HG03521 (cell line): Measurements from ENCODE around the gene ALDH1B1.
"Not testable (repeated sequence)": the region's sequence is repeated elsewhere in the genome, so short reads cannot be mapped to it uniquely, and the experiment has no call there.

Experiments
- ATAC-seq: cut with Tn5 transposase; IDR thresholded peaks from one replicate; pipeline ENCODE4 v1.9.1; 2021; ENCODE audit warnings: mild to moderate bottlenecking, moderate library complexity; ENCODE audit not compliant: unreplicated experiment

The ALDH1B1 gene

DNA sequence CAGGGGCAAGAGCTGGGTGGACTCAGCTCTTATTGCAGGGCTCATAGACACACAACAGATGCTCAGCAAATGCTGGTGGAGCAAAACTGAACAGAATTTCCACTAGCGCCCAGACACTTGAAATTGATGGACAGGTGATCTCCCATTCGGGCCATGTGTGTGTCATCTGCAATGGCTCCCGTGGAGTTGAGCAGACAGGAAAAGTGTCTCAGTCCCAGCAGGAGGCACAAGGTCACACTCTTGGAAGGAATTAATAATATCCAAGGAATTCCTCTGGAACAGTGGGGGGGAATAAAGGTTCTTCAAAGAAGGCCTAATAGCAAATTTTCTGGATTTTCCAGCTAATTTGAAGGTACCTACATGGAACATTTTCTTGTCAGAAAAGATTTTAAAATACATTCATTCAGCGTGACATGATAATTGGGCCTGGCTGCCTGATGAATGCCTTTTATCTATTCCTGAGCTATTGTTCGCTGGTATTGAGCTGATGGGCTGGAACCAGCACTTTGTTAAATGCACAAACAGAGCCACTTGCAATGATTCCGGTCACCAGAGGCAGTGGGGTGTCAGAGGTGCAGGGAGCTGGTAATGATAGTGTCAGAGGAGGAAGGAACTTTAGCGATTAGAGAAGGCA, 31.5 kb upstream of the ALDH1B1 start:
- no peak for ATAC-seq

DNA sequence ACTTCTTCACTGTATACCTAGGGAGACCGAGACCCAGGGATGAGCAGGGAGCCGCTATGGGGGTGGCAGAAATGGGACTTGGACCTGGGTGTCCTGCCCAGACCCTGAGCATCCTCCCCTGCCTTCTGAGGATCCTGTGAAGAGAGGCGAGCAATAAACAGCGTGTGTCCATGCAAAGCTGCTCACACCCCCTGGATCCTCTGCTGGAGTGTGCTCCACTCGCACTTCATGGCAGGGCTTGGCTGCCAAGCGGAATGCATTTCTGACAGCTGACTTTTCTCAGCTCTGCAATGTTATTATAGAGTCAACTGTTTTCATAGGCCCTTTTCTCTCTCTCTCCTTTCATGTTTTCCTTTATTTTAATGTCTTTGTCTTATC, 31.0 kb upstream of the ALDH1B1 start:
- ATAC-seq = no peak

DNA sequence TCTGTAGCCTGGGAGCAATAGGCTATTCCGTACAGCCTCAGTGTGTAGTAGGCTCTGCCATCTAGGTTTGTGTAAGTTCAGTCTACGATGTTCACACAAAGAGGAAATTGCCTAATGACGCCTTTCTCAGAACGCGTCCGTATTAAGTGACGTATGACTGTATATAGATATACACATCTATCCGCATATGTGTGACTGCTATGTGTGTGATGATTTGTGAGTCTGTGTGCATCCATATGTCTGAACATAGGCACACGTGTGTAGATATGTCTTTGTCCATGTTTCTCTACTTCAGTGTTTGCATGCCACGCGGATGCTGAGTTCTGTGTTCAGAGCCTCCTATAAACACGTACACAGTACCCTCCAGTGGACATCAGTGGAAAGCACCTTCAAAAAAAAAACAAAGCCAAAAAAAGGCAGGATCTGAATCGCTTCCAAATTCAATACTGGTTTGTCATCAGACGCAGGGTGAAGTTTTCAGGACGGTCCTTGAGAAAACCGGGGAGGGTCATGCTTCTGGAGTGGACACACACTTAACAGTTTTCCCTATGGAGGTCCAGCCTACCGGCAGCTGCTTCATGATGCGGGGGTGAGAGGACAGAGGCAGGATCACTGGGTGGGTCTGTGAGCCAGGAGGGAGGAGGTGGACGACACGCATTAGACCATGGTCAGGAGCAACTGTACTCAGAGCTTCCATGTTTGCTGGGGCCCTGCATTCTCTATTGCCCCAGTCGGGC, 29.5 kb upstream of the ALDH1B1 start:
- ATAC-seq = no peak

DNA sequence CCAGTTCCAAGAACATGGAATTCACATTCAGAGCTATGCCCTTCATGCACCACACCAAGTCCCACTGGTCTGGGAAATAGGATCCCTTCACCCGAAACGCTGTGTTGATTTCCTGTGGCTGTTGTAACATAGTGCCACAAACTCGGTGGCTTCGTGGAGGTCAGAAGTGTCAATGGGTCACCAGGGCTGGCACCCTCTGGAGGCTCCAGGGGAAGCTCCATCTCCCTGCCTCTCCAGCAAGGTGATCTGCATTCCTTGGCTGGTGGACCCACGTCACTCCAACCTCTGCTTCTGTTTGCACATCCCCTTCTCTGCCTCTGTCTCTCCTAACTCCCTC, 28.9 kb upstream of the ALDH1B1 start:
- ATAC-seq = no peak

DNA sequence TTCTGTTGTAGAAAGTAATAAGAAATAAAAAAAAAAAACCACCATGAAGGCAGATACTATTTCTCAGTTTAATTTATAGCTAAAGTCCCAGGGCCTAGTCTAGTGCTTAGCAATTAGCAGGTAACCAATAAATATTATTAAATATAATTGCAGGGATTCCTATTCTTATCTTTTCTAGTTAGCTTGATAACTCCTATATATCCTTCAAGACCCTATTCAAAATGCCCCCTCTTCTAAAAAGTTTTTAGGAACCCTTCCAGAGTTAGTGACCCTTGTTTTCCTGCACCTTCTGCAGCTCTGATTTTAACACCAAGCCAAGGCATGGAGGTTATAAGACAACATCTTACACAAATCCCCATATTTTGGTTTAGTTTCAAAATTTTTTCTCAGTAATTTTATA, 24.6 kb upstream of the ALDH1B1 start:
- ATAC-seq = no peak

DNA sequence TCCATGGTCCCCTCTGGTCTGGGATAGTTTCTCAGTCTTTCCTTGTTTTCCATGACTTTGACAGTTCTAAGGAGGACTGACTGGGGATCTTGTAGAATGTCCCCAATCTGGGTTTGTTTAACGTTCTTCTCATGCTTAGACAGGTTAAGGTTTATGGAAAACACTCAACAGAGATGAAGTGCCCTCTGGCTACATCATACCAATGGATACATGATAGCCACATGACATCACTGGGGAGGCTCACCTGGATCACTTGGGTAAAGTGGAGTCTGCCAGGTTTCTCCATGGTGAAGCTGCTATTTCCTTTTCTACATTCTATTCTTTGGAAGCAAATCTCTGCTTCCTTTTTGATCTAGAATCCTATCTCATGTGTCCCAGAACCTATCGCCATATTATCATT, 23.8 kb upstream of the ALDH1B1 start:
- no peak for ATAC-seq

DNA sequence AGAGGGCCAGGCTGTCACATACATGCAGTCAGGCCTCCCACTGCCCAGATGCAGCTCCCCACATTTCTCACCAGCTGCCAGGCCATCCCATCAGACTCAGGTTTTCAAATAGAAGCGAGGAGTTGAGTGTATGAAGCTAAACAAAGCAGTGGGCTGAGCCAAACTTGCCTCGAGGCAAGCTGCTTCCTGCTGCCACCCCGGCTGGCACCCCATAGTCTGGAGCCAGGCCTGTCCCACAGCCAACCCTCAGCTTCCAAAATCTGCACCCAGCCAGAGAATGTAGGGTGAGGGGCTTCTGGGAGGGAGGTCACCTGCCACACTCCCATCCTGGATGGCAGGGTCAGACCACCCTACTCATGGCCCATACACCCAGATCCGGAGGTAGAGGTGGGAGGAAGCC, 22.3 kb upstream of the ALDH1B1 start:
- no peak for ATAC-seq

DNA sequence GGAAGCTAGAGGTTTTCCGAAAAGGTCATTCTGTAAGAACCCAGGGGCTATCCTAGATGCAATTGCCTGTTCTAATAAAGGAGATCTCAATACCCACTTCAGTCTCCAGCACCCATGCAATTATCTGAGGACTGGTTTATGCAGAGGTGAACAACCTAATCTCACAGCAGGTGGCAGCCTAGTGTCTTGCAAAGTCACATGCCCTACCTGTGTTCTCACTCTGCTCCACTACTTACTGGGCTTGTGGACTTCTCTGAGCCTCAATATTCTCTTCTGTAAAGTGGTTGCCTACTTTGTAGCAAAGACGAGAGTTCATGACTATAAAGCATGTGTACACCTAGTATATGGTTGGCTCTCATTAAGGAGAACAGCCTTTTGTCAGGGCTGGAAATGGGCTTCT, 21.0 kb upstream of the ALDH1B1 start:
- ATAC-seq = no peak

DNA sequence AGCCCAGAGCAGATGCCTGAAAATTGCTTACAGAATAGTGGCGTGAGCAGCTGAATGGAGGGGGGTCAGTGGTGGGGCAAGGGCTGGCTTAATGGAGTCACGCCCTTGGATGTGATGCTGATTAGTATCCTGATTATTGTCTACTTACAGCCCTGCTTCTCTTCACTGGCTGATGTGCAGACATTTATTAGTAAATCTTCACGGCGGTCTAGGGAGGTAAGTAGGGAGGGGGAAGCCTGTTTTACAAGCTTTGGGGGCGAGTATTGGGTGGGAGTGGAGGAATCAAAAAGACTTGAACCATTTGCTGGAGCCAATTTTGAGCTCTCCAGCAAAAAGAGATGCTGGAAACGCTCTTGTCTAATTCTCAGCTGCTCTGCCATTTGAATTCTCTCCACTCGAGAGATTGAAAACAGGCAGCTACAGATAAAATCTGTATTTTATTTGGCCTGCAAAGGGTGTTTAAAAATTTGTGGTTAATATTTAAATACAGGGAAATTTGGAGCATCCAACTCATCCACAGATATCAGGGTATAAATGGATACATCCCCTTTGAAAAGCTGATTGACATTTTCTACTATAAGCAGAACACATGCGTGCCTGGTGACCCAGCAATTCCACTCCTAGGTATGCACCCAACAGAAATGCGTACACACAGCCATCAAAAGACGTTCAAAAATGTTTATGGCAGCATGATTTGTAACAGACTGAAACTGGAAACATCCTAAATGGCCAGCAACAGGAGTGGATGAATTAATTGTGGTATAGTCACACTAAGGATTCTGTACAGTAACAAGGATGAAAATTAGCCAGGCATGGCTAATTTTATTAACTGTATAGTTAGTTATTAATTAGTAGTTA, 19.5 kb upstream of the ALDH1B1 start:
- no peak for ATAC-seq

DNA sequence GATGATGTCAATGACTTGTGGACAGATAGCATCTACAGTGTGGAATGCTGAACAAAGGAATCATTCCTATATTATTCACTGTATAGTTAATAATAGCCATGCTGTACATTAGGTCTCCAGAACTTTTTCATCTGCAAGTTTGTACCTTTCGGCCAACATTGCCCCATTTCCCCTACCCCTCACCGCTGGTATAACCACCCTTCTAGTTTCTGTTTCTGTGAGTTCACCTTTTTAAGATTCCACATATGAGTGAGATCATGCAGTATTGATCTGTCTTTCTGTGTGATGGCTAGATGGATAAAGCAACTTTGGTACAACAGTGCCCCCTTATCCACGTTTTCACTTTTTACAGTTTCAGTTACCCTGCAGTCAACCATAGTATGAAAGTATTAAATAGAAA, 18.8 kb upstream of the ALDH1B1 start:
- ATAC-seq = no peak

DNA sequence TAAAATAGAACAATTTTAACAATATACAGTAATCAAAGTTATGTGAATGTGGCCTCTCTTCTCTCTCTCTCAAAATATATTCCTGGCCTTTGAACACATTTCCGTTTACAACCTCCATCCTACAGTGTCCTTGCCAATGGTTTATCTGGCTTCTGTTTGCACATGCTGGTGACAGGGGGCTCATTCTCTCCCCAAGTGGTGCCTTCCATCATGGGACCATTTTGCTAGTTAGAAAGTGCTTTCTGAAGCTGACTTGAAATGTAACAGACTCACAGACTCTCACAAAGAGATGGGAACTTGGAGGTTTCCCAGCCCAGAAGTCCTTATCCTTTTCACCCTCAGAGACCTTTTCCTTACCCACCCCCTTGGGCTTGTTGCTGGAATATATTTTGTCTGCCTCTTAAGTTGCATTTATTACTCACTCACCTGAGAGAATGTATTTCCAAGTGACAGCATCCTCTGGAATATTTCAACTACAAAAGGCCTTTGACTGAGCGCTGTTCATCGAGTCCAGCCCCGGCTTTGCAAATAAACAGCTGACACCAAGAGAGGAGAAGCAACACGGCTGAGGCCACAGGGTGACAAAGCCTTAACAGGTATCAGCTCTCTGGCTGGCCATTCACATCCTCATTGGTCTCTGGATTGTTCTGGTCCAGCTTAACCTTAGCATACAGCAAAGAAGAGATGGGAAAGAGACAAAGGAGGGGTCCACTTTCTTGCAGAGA, 17.5 kb upstream of the ALDH1B1 start:
- ATAC-seq = no peak

DNA sequence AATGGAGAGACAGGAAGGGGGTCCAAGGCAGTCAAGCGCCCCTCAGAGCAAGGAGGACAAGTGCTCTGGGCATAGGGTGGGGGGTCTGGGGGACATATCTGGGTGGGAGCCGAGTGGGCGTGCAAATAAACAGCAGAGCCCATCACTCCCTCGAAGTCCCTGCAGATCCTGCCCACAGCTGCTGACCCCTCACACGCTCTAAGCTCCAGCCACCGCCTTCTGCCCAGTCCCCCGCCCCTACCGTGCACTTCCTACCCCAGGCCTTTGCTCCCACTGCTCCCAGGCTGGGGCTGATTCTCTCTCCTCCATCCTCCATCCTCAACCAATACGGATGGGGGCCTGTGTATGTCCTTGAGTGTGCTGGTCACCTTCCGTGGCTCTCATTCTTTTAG, 16.9 kb upstream of the ALDH1B1 start:
- no peak for ATAC-seq

DNA sequence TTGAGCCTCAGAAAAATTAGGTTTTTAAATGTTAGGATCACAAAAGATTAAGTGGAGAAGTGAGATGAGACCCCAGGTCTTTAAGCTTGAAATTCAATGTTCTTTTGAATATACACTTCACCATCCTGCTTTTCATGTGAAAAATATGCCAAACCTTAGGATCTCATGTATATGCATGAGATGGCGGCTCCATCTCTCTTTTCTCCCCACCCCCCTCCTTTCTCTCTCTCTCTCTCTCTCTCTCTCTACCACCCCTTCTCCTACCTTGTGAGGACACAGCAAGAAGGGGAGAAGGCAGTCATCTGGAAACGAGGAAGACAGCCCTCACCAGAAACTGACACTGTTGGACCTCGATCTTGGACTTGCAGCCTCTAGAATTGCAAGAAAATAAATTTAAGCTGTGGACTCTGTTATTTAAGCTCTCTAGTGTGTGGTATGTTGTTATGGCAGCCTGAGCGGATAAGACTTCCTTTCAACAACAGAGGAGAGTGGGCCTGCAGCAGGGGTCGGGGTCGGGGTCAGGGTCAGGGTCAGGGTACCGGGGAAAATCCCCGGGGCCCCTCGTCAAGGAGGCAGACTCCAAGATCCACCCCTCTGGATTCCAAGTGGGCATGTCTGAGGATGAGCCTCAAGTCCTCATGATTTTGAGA, 16.4 kb upstream of the ALDH1B1 start:
- no peak for ATAC-seq

DNA sequence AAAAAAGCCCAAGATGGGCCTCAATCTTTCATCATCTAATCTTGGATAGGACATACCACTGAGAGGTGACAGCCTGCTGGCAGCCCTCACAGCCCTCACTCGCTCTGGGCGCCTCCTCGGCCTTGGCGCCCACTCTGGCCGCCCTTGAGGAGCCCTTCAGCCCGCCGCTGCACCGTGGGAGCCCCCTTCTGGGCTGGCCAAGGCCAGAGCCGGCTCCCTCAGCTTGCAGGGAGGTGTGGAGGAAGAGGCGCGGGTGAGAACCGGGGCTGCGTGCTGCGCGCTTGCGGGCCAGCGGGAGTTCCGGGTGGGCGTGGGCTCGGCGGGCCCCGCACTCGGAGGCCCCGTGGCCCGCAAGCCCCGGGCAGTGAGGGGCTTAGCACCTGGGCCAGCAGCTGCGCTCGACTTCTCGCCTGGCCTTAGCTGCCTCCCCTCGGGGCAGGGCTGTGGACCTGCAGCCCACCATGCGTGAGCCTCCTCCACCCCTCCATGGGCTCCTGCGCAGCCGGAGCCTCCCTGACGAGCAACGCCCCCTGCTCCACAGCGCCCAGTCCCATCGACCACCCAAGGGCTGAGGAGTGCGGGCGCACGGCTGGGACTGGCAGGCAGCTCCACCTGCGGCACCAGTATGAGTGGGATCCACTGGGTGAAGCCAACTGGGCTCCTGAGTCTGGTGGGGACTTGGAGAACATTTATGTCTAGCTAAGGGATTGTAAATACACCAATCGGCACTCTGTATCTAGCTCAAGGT, 15.0 kb upstream of the ALDH1B1 start:
- not testable (repeated sequence) for ATAC-seq

DNA sequence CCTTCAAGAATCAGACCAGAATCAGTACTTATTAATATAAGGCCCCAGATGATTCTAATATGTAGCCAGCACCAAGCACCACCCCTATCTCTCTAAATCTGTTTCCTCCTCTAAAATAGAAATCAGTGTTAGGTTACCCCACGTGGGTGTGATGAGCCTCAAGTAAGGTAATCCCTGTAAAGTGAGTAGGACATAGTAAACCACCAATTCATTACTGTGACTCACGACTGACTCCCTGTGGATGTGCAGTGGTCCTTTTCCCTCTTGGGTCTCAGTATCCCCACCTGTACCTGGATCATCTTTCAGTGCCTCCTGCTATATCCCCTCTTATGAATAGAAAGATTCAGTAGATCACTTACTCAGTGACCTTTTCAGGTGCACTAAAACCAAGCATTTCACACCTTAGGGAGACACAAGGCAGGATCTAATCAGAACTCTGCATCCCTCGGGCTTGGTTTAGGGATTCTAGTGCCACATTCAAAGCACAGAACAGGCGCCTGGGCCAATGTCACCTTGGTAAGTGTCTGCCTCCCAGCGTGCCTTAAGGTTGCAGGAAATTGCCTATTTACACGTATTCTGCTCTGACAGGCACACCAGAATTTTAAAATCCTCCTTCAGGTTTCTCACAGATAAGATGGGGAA, 12.2 kb upstream of the ALDH1B1 start:
- ATAC-seq = no peak

DNA sequence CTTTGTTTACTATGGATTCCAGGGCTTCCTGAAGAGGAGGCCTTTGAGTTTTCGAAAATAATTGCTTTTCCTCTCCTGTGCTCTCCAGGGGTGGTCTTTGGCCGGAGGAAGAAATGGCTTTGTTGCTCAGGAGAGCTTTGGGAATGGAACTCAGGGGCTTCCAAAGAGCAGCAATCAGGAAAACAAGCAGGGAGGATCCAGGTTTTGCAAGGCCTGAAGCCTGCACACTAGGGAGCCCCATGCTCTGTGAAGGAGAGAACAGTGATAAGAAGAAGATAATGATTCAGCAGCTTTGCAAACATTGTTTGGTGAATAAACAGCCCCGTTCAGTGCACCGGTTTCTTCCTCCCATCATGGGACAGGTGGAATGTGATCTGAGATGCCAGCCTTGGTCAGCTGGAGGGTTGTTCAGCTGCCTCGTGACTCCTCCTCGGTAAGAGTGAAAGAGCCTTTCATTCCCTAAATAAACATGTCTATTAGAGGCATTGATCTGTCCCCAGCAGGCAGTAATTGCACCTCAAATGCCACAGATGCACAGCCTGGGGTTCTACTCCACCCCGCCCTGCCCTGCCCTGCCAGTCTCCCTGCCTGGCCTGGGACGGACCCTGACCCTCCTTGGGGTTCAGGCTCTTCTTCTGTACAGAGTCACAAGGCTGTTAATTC, 11.5 kb upstream of the ALDH1B1 start:
- ATAC-seq = no peak

DNA sequence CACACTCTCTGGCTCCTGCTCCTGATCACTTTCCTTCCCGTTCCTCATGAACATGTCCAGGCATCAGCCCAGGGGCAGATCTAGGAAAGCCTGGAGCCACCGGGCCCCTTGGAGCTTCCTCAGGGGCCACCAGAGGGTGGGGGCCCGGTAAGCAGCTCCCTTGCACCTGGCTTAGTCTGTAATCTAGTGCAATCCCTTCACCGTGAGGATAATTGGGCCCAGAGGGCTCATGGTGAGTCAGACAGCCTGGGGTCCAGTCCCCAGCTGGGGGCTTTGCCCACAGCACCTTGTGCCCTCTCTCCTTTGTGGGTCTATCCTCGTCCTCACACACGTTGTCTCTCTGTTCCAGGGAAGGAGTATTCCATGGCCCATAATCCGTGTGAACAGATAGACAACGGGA, 10.4 kb upstream of the ALDH1B1 start:
- no peak for ATAC-seq

DNA sequence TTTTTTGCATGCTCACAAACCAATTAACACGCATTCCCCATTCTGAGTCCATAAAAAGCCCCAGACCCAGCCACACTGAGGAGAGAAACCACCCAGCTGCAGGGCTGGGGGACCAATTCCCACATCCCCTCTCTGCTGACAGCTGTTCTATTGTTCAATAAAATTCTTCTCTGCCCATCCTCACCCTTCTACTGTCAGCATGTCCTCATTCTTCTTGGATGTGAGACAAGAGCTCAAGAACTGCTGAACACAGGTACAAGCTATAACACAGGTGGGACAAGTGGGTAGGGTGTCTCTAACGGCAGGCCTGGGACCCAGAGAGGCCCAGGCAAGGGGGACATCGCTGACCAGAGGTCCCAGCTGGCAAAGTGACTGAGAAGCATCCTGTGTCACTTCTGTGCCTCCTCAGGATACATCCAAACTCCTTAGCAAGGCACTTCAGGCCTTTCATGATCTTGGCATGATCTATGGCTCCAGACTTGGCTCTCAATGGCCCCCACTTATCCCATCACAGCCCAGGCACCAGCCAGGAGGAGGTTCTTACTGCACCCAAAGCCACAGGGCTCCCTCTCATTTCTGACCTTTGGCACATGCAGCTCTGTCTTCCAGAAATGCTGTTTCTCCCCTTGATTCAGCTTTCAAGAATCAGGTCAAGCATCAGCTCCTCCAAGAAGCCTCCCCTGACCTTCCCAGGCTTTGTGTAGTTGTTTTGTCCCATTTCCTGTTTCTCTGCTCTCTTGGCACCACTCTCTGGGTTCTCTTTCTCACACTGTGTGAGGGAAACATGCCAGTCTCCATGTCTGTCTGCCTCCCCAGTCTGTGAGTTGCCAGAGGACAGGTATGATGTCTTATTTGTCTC, 7.3 kb upstream of the ALDH1B1 start:
- no peak for ATAC-seq
